OCI-LY3 (cell line): ENCODE results near the gene SLC10A3.

Experiments used
- H2AFZ ChIP-seq: fragments of 200-600, 300-600 bp; shearing (Covaris generic); 2 replicates; pipeline ENCODE4 v1.6.0; 2014; ENCODE audit warnings: antibody characterized with exemption, low read depth, low read length
- H3K27ac ChIP-seq: fragments of 200-600, 300-600 bp; sonication (generic); 2 replicates; pipeline ENCODE4 v1.5.1; 2014; ENCODE audit warnings: mild to moderate bottlenecking, low read length, moderate library complexity, mixed read lengths
- H3K27me3 ChIP-seq: fragments of 200-600, 300-600 bp; sonication (generic); 2 replicates; pipeline ENCODE4 v1.6.1; 2014; ENCODE audit warnings: low read depth, low read length, mixed read lengths
- H3K36me3 ChIP-seq: fragments of 200-600, 300-600 bp; sonication (generic); replicated peaks from 2 replicates; pipeline ENCODE3; 2014; ENCODE audit warnings: low read depth, low read length, mixed read lengths
- H3K4me1 ChIP-seq: fragments of 300-600, 200-600 bp; sonication (generic); 2 replicates; pipeline ENCODE4 v1.6.1; 2014; ENCODE audit warnings: low read length, mixed read lengths
- H3K4me2 ChIP-seq: fragments of 200-600, 300-600 bp; sonication (generic); 2 replicates; pipeline ENCODE4 v1.6.1; 2014; ENCODE audit warnings: low read length, mixed read lengths
- H3K4me3 ChIP-seq: fragments of 300-600, 200-600 bp; sonication (generic); 2 replicates; pipeline ENCODE4 v1.5.1; 2014; ENCODE audit warnings: antibody characterized with exemption, mild to moderate bottlenecking, low read length, moderate library complexity
- H3K79me2 ChIP-seq: fragments of 300-600, 200-600 bp; shearing (Covaris generic); 2 replicates; pipeline ENCODE4 v1.6.1; 2014; ENCODE audit warnings: mild to moderate bottlenecking, low read length, mixed read lengths
- H3K9ac ChIP-seq: fragments of 300-600, 200-600 bp; shearing (Covaris generic); 2 replicates; pipeline ENCODE4 v1.6.0; 2014; ENCODE audit warnings: mild to moderate bottlenecking, low read length, moderate library complexity
- H3K9me3 ChIP-seq: fragments of 200-600, 300-600 bp; shearing (Covaris generic); 2 replicates; pipeline ENCODE4 v1.6.1; 2014; ENCODE audit warnings: low read length, mixed read lengths; ENCODE audit not compliant: insufficient read depth
- H4K20me1 ChIP-seq: fragments of 200-600, 300-600 bp; sonication (generic); 2 replicates; pipeline ENCODE4 v1.6.1; 2016; ENCODE audit warnings: low read length, mixed read lengths; ENCODE audit not compliant: insufficient read depth
- CTCF ChIP-seq: fragments of 200-600, 300-600 bp; sonication (generic); IDR thresholded peaks from 2 replicates; pipeline ENCODE4 v1.5.1; 2014; ENCODE audit warnings: antibody characterized with exemption, low read length, low read depth
- EZH2phosphoT487 ChIP-seq: fragments of 200-600 bp; shearing (Covaris generic); IDR thresholded peaks from 2 replicates; pipeline ENCODE4 v1.6.1; 2018; ENCODE audit warnings: antibody characterized with exemption, mixed run types, low read depth

Gene SLC10A3

GRCh38 chrX:154469114-154469513, 21.3 kb downstream of the SLC10A3 start:
- H3K79me2 ChIP-seq: no peaks in the 10 kb centered on the region
- no peak overlapping the region for H3K4me3 ChIP-seq
- H3K27ac ChIP-seq: no peak overlapping the region
- H3K9ac ChIP-seq: no peak overlapping the region
- H3K4me2 ChIP-seq: no peak overlapping the region
- no peaks in the 10 kb centered on the region for H3K4me1 ChIP-seq
- H3K27me3 ChIP-seq: no peaks in the 10 kb centered on the region
- no peaks in the 10 kb centered on the region for H3K9me3 ChIP-seq
- no peak overlapping the region for H2AFZ ChIP-seq
- H4K20me1 ChIP-seq: no peaks in the 10 kb centered on the region
- no peaks in the 10 kb centered on the region for H3K36me3 ChIP-seq
- TF ChIP-seq EZH2phosphoT487 (no peak), CTCF (no peak)

GRCh38 chrX:154468217-154468616, 22.2 kb downstream of the SLC10A3 start:
- no peaks in the 10 kb centered on the region for H3K36me3 ChIP-seq
- no peak overlapping the region for H3K27ac ChIP-seq
- H4K20me1 ChIP-seq: no peaks in the 10 kb centered on the region
- no peak for TF ChIP-seq CTCF
- TF ChIP-seq EZH2phosphoT487: no peak
- H2AFZ ChIP-seq: no peak overlapping the region
- H3K9me3 ChIP-seq: no peaks in the 10 kb centered on the region
- H3K79me2 ChIP-seq: no peaks in the 10 kb centered on the region
- no peaks in the 10 kb centered on the region for H3K27me3 ChIP-seq
- no peak overlapping the region for H3K4me2 ChIP-seq
- H3K4me1 ChIP-seq: no peaks in the 10 kb centered on the region
- no peak overlapping the region for H3K4me3 ChIP-seq
- no peak overlapping the region for H3K9ac ChIP-seq

- no peaks in the 10 kb centered on the region for H3K79me2 ChIP-seq
- no peaks in the 10 kb centered on the region for H3K36me3 ChIP-seq
- H3K4me1 ChIP-seq: no peaks in the 10 kb centered on the region
- H3K9ac ChIP-seq: no peak overlapping the region
- H2AFZ ChIP-seq: no peak overlapping the region
- H3K9me3 ChIP-seq: no peaks in the 10 kb centered on the region
- H3K27ac ChIP-seq: no peak overlapping the region
- no peaks in the 10 kb centered on the region for H3K27me3 ChIP-seq
- no peak overlapping the region for H3K4me3 ChIP-seq
- TF ChIP-seq CTCF: no peak
- no peak overlapping the region for H3K4me2 ChIP-seq
- no peaks in the 10 kb centered on the region for H4K20me1 ChIP-seq
Observed at GRCh38 chrX:154467556-154467955, 22.9 kb downstream of the SLC10A3 start.

GRCh38 chrX:154466907-154467306, 23.5 kb downstream of the SLC10A3 start:
- Histone ChIP-seq H3K4me3 (no peak overlapping the region), H3K4me2 (no peak overlapping the region), H3K36me3 (no peaks in the 10 kb centered on the region), H3K27me3 (no peaks in the 10 kb centered on the region), H4K20me1 (no peaks in the 10 kb centered on the region), H3K27ac (no peak overlapping the region), H3K79me2 (no peaks in the 10 kb centered on the region), H2AFZ (no peak overlapping the region), H3K9ac (no peak overlapping the region), H3K9me3 (no peaks in the 10 kb centered on the region), H3K4me1 (no peaks in the 10 kb centered on the region)
- TF ChIP-seq CTCF (no peak), EZH2phosphoT487 (no peak)
